A673 (cell line): ENCODE data around the gene C3orf22. TPM values are rescaled to one million over a fixed set of nuclear protein-coding genes. Genes with fewer than 3 reads are reported as not detected.

Experiments used
- BruUV-seq: library from RNA; stranded (reverse); fragments of 400-500 nt; replicated peaks from 2 replicates; lab custom pipeline; 2021; lab: Mats Ljungman, UMichigan
- CTCF ChIA-PET: fragments of 300-600 bp; sonication (Branson Sonifier 250); formaldehyde crosslinking; loops from one replicate; lab custom pipeline; 2022; ENCODE audit warnings: antibody characterized with exemption; lab: Charles Lee
- POLR2A ChIA-PET: fragments of 300-600 bp; sonication (Branson Sonifier 250); formaldehyde crosslinking; loops from one replicate; lab custom pipeline; 2022; ENCODE audit warnings: antibody characterized with exemption; ENCODE audit not compliant: low non-redundant PET; lab: Charles Lee
- DNase-seq: peaks from one replicate; pipeline ENCODE4 v3.0.0-alpha.2; 2015; ENCODE audit warnings: low spot score
- H3K27ac ChIP-seq: fragments of 200-600 bp; sonication (generic); 2 replicates; pipeline ENCODE4 v1.5.1; 2016; ENCODE audit warnings: mixed run types, low read depth, mild to moderate bottlenecking, mixed read lengths, antibody characterized with exemption, low read length; ENCODE audit not compliant: poor library complexity, severe bottlenecking
- H3K27me3 ChIP-seq: fragments of 200-600 bp; sonication (generic); replicated peaks from 2 replicates; pipeline ENCODE4 v1.6.1; 2017; ENCODE audit warnings: mixed run types, low read depth, mild to moderate bottlenecking, mixed read lengths, antibody characterized with exemption, low read length; ENCODE audit not compliant: insufficient read depth, poor library complexity
- H3K36me3 ChIP-seq: fragments of 200-600 bp; sonication (generic); 2 replicates; pipeline ENCODE4 v1.6.1; 2016; ENCODE audit warnings: mixed run types, mild to moderate bottlenecking, mixed read lengths, antibody characterized with exemption, low read length; ENCODE audit not compliant: insufficient read depth, poor library complexity, severe bottlenecking
- H3K4me1 ChIP-seq: fragments of 200-600 bp; sonication (generic); 2 replicates; pipeline ENCODE4 v1.6.1; 2017; ENCODE audit warnings: mixed run types, mild to moderate bottlenecking, mixed read lengths, antibody characterized with exemption, low read length; ENCODE audit not compliant: insufficient read depth, poor library complexity, severe bottlenecking
- H3K4me3 ChIP-seq: fragments of 200-600 bp; sonication (generic); 2 replicates; pipeline ENCODE4 v1.5.1; 2016; ENCODE audit warnings: low read depth, mixed run types, mild to moderate bottlenecking, mixed read lengths, low read length; ENCODE audit not compliant: poor library complexity, severe bottlenecking
- H3K9me3 ChIP-seq: fragments of 200-600 bp; sonication (generic); 2 replicates; pipeline ENCODE4 v1.6.1; 2016; ENCODE audit warnings: mixed run types, low read depth, mild to moderate bottlenecking, mixed read lengths, antibody characterized with exemption, low read length; ENCODE audit not compliant: poor library complexity, severe bottlenecking
- CTCF ChIP-seq: fragments of 300-800, 200-600 bp; sonication (generic); conservative IDR thresholded peaks from 2 replicates; pipeline ENCODE4 v1.5.1; 2017; ENCODE audit warnings: low read depth, mild to moderate bottlenecking, antibody characterized with exemption, low read length, moderate library complexity, mixed read lengths
- EZH2 ChIP-seq: fragments of 200-600 bp; sonication (generic); IDR thresholded peaks from 2 replicates; pipeline ENCODE4 v1.6.1; 2017; ENCODE audit warnings: borderline replicate concordance, low read depth, mild to moderate bottlenecking, mixed read lengths, antibody characterized with exemption, low read length; ENCODE audit not compliant: poor library complexity, severe bottlenecking
- intact Hi-C: fragments of 100-400 bp; cut with micrococcal nuclease; formaldehyde crosslinking; loops from one replicate; pipeline ENCODE4 v1.10.0; 2022; ENCODE audit not compliant: unreplicated experiment
- total RNA-seq: library from RNA; stranded (reverse); gene quantifications from 2 replicates; pipeline ENCODE4 v1.2.3, GENCODE V29; 2021

Gene C3orf22
- total RNA-seq, 1 experiment from 2014 or later: not detected

GRCh38 chr3:126527006-126527405, 31.7 kb downstream of the C3orf22 start:
- H3K4me1 ChIP-seq: peaks cover 14% of the 10 kb centered on the region
- H3K27me3 ChIP-seq: peaks cover 6% of the 10 kb centered on the region
- TF ChIP-seq EZH2 (no peak), CTCF (no peak)
- POLR2A ChIA-PET: no interaction called here
- CTCF ChIA-PET: no interaction called here
- H3K9me3 ChIP-seq: no peaks in the 10 kb centered on the region
- no peak overlapping the region for H3K27ac ChIP-seq
- H3K4me3 ChIP-seq: no peak overlapping the region
- DNase-seq: no peak
- no TSS peak for BruUV-seq
- no peaks in the 10 kb centered on the region for H3K36me3 ChIP-seq
- intact Hi-C loops: loop anchor here (10.0 kb wide), 1 partner anchor 128 kb away; the partner anchor contains the start of gene TXNRD3

DNA sequence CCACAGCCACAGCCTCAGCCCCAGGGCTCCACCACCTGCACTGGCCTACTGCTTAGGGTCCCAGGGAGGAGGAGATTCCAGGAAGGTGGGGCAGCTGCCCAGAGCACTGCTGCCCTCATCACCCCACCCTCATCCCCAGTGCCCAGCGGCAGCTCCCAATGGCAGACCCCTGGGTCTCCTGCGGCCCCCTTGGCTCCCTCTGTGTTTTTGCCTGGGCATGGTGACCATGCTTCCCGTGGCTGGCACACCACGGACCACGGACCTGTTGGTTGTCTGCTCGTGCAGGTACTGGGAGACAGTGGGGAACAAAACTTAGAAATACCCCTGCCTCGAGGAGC, 32.1 kb downstream of the C3orf22 start:
- H3K27me3 ChIP-seq: peaks cover 6% of the 10 kb centered on the region
- no peaks in the 10 kb centered on the region for H3K36me3 ChIP-seq
- H3K9me3 ChIP-seq: no peaks in the 10 kb centered on the region
- no peak for DNase-seq
- TF ChIP-seq EZH2 (no peak), CTCF (no peak)
- intact Hi-C loops: loop anchor here (10.0 kb wide), 1 partner anchor 128 kb away; the partner anchor contains the start of gene TXNRD3
- ChIA-PET CTCF (interaction anchor here (0.6 kb wide), 1 partner anchor 972 kb away, joined by 7 read pairs; no protein-coding TSS in a partner anchor), POLR2A (no interaction called here)
- BruUV-seq: no TSS peak
- peaks cover 14% of the 10 kb centered on the region for H3K4me1 ChIP-seq
- H3K4me3 ChIP-seq: no peak overlapping the region
- H3K27ac ChIP-seq: no peak overlapping the region

GRCh38 chr3:126525853-126526667, 32.7 kb downstream of the C3orf22 start:
- POLR2A ChIA-PET: no interaction called here
- no TSS peak for BruUV-seq
- peaks cover 6% of the 10 kb centered on the region for H3K27me3 ChIP-seq
- H3K9me3 ChIP-seq: no peaks in the 10 kb centered on the region
- CTCF ChIA-PET: interaction anchor here (0.6 kb wide), 1 partner anchor 972 kb away, joined by 7 read pairs; no protein-coding TSS in a partner anchor
- intact Hi-C loops: loop anchor here (10.0 kb wide), 1 partner anchor 129 kb away; the partner anchor contains the start of gene TXNRD3
- no peak for DNase-seq
- no peaks in the 10 kb centered on the region for H3K36me3 ChIP-seq
- peaks cover 14% of the 10 kb centered on the region for H3K4me1 ChIP-seq
- TF ChIP-seq EZH2 (no peak), CTCF (no peak)
- H3K4me3 ChIP-seq: no peak overlapping the region
- H3K27ac ChIP-seq: no peak overlapping the region
